Measurements from ENCODE around the gene NR1I3. TPM values are rescaled to one million over a fixed set of nuclear protein-coding genes. Genes with fewer than 3 reads are reported as not detected.

The NR1I3 gene
- total RNA-seq, 1 experiment from 2014 or later = not detected

DNA sequence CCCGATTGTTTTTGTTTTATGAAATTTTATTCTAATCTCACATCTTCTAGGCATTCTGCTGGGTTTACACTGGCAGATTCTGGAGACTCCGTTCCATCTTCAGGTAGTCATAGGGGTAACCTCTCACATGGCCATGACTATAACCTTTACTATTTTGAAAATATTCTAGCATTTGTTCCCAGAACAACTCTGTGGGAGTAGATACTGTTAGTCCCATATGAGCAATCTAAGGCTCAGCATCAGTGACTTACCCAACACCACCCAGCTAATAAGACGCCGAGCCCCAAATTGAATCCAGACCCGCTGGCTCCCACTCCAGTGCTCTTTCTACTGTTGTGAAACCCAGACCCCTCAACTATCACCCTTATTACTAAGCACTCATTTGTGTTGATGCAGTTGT lies 49.0 kb downstream of the NR1I3 start:
- Histone ChIP-seq H3K79me2 (ENCODE audit: low read depth) (no peaks in the 10 kb centered on the region), H3K27ac (no peak overlapping the region), H3K27me3 (ENCODE audit: insufficient read depth, low read depth) (no peaks in the 10 kb centered on the region), H2AFZ (no peak overlapping the region), H3K4me3 (no peak overlapping the region), H4K20me1 (ENCODE audit: insufficient read depth) (no peaks in the 10 kb centered on the region), H3F3A (ENCODE audit: insufficient read depth, low read depth) (no peaks in the 10 kb centered on the region), H3K36me3 (ENCODE audit: low read depth) (no peaks in the 10 kb centered on the region), H3K9me2 (ENCODE audit: insufficient read depth) (no peaks in the 10 kb centered on the region), H3K4me2 (no peak overlapping the region), H3K9me3 (ENCODE audit: insufficient read depth, low read depth) (no peaks in the 10 kb centered on the region), H3K4me1 (replicated peaks; ENCODE audit: insufficient read depth) (no peaks in the 10 kb centered on the region)
- no TSS peak for BruUV-seq (replicated peaks)
- intact Hi-C loops (cut with micrococcal nuclease; ENCODE audit: unreplicated experiment) = no loop called here
- TF ChIP-seq, protein P1, sequence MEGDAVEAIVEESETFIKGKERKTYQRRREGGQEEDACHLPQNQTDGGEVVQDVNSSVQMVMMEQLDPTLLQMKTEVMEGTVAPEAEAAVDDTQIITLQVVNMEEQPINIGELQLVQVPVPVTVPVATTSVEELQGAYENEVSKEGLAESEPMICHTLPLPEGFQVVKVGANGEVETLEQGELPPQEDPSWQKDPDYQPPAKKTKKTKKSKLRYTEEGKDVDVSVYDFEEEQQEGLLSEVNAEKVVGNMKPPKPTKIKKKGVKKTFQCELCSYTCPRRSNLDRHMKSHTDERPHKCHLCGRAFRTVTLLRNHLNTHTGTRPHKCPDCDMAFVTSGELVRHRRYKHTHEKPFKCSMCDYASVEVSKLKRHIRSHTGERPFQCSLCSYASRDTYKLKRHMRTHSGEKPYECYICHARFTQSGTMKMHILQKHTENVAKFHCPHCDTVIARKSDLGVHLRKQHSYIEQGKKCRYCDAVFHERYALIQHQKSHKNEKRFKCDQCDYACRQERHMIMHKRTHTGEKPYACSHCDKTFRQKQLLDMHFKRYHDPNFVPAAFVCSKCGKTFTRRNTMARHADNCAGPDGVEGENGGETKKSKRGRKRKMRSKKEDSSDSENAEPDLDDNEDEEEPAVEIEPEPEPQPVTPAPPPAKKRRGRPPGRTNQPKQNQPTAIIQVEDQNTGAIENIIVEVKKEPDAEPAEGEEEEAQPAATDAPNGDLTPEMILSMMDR (conservative IDR thresholded peaks at IDR 0.05) = no peak
- TF ChIP-seq EZH2 (IDR thresholded peaks at IDR 0.05; ENCODE audit: low read depth) = no peak
- CTCF ChIA-PET = interaction anchor here (0.7 kb wide), 1 partner anchor 13 kb away, joined by 3 read pairs; no protein-coding TSS in a partner anchor
- POLR2A ChIA-PET (ENCODE audit: unreplicated experiment) = no interaction called here
- DNase-seq = no peak

DNA sequence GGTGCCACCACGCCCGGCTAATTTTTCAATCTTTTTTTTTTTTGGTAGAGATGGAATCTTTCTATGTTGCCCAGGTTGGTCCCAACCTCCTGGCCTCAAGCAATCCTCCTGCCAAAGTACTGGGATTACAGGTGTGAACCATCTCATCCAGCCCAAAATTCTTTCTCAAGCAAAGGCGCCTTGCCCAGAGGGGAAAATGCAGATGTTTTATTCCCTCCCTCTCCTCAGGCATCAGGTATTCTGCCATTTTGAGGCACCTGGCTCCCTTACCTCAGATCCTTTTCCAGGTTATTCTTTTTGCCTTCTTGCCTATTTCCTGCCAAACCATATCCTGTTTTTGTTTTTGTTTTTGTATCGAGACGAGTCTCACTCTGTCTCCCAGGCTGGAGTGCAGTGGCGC lies 49.6 kb downstream of the NR1I3 start:
- no peak for DNase-seq
- H3K4me1 ChIP-seq (replicated peaks; ENCODE audit: insufficient read depth) = no peaks in the 10 kb centered on the region
- no peaks in the 10 kb centered on the region for H3K27me3 ChIP-seq (ENCODE audit: insufficient read depth, low read depth)
- H2AFZ ChIP-seq = no peak overlapping the region
- no peaks in the 10 kb centered on the region for H3K9me2 ChIP-seq (ENCODE audit: insufficient read depth)
- CTCF ChIA-PET = interaction anchor here (0.7 kb wide), 1 partner anchor 12 kb away, joined by 3 read pairs; no protein-coding TSS in a partner anchor
- BruUV-seq (replicated peaks) = no TSS peak
- H3K79me2 ChIP-seq (ENCODE audit: low read depth) = no peaks in the 10 kb centered on the region
- H3K27ac ChIP-seq = no peak overlapping the region
- no peak for TF ChIP-seq EZH2 (IDR thresholded peaks at IDR 0.05; ENCODE audit: low read depth)
- TF ChIP-seq, protein P1 (conservative IDR thresholded peaks at IDR 0.05) = no peak
- H3K9me3 ChIP-seq (ENCODE audit: insufficient read depth, low read depth) = no peaks in the 10 kb centered on the region
- no peak overlapping the region for H3K4me3 ChIP-seq
- no peaks in the 10 kb centered on the region for H3F3A ChIP-seq (ENCODE audit: insufficient read depth, low read depth)
- H3K36me3 ChIP-seq (ENCODE audit: low read depth) = no peaks in the 10 kb centered on the region
- H3K4me2 ChIP-seq = no peak overlapping the region
- POLR2A ChIA-PET (ENCODE audit: unreplicated experiment) = no interaction called here
- no peaks in the 10 kb centered on the region for H4K20me1 ChIP-seq (ENCODE audit: insufficient read depth)
- intact Hi-C loops (cut with micrococcal nuclease; ENCODE audit: unreplicated experiment) = no loop called here

DNA sequence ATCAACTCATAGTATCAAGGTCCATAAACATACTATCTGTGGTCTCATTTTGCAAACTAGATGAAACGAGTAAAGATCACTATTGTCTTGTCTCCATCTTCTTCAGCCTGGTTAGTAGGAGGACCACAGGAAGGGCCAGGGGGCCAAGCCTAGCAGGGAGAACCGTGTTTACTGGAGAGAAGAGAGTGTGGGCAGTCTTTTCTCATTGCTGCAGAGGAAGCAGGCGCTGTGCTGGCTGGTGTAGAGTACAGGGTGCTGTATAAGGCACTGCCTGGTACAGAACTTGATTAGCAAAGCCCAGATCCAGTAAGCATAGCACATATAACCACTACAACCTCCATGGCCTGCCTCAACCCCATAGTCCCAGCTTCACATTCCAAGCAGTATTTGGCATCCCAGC lies 50.7 kb downstream of the NR1I3 start:
- ChIA-PET CTCF (interaction anchor here (0.5 kb wide), 1 partner anchor 195 kb away, joined by 6 read pairs; no protein-coding TSS in a partner anchor), POLR2A (ENCODE audit: unreplicated experiment) (no interaction called here)
- Histone ChIP-seq H3K36me3 (ENCODE audit: low read depth) (no peaks in the 10 kb centered on the region), H3K79me2 (ENCODE audit: low read depth) (no peaks in the 10 kb centered on the region), H3F3A (ENCODE audit: insufficient read depth, low read depth) (no peaks in the 10 kb centered on the region; the same call in 1 of the 2 replicates), H3K4me2 (no peak overlapping the region), H3K4me3 (no peak overlapping the region), H3K9me2 (ENCODE audit: insufficient read depth) (no peaks in the 10 kb centered on the region), H3K27ac (no peak overlapping the region), H2AFZ (no peak overlapping the region), H3K4me1 (replicated peaks; ENCODE audit: insufficient read depth) (peaks cover 5% of the 10 kb centered on the region), H3K9me3 (ENCODE audit: insufficient read depth, low read depth) (no peaks in the 10 kb centered on the region), H4K20me1 (ENCODE audit: insufficient read depth) (no peaks in the 10 kb centered on the region), H3K27me3 (ENCODE audit: insufficient read depth, low read depth) (no peaks in the 10 kb centered on the region)
- intact Hi-C loops (cut with micrococcal nuclease; ENCODE audit: unreplicated experiment) = no loop called here
- BruUV-seq (replicated peaks) = no TSS peak
- no peak for DNase-seq
- no peak for TF ChIP-seq EZH2 (IDR thresholded peaks at IDR 0.05; ENCODE audit: low read depth)
- TF ChIP-seq, protein P1 (conservative IDR thresholded peaks at IDR 0.05) = no peak

Measured in PC-9 (cell line).